Fibroblast of skin of right biceps (primary cell): ENCODE results near the gene DCDC2C.

Experiments
- DNase-seq: peaks from one replicate; pipeline ENCODE4 v3.0.0-alpha.2; 2013

Gene DCDC2C

DNA sequence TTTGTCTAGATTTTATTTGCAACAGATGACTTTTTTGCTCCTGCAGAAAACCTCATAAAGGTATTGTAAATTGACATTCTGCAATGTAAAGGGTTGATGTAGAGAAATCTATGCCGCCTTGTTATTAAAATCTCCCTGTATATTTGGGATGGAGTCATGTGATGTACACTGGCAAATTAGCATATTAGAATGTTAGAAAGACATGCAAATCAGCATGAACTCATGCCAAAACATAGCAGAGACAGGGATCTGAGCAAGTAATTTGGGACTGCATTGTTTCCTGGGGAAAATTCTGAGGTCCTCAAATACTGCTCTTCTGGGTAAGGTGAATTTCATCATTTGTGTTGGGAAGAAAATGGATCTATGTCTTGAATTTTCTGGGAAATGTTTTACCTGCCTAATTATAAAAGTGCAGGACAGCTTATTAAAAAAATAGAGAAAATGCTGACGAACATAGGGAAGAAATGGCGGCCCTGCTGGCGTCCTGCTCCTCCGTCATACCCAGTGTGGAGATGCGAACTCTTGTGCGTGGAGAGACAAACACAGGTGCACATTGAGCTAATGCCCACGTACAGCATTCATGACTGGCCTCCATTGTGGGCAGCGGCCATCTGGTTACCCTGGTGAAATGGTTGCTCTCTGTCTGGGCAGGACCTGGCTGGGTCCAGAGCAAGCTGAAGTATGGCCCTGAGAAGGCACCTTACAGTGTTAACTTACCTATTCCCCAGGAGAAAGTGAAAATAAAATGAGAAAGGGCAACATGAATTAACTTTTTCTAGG, 29.1 kb upstream of the DCDC2C start:
- DNase-seq: no peak

- no peak for DNase-seq
Measured at GRCh38 chr2:3675687-3676086, 27.7 kb upstream of the DCDC2C start.

- DNase-seq: no peak
Measured at GRCh38 chr2:3677436-3677835, 25.9 kb upstream of the DCDC2C start.

- DNase-seq: no peak
Measured at GRCh38 chr2:3678212-3678611, 25.2 kb upstream of the DCDC2C start.

GRCh38 chr2:3679180-3679579, 24.2 kb upstream of the DCDC2C start:
- DNase-seq: no peak

DNA sequence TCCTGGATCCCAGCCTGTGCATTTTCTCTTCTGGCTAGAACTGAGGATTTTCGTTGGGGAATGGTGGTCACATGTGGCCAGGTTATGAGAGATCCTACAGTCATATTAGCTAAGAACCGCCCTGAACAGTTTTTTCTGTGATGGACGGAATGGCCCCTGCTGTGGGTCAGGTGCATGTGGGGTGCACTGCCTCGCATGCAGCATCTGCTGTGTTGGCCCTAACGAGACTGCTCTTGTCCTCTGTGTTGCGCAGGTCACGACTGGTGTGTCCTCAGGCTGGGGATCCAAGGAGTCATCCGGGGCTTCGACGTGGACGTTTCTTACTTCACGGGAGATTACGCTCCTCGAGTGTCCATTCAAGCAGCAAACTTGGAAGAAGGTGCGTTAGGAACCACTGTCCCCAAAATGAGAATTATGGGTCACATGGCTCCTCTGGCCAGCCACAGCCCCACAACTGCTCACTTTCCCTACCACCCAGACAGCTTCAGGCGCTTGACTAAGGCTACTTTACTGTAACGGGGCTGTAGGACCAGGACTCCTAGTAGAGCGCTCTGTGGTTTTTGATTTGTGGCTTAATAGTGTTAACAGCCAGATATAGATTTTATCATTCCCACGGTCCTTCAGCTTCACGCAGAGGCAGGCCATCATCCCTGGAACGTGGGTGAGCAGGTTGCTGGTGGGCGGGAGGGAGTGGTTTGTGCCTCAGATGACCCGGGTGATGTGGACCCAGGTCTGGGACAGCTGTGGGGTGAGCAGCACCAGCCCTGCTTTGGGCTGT, 23.6 kb upstream of the DCDC2C start:
- DNase-seq: no peak

GRCh38 chr2:3680548-3681345, 22.6 kb upstream of the DCDC2C start:
- DNase-seq: no peak

- no peak for DNase-seq
Measured at GRCh38 chr2:3681625-3682024, 21.8 kb upstream of the DCDC2C start.

GRCh38 chr2:3682811-3683210, 20.6 kb upstream of the DCDC2C start:
- no peak for DNase-seq

DNA sequence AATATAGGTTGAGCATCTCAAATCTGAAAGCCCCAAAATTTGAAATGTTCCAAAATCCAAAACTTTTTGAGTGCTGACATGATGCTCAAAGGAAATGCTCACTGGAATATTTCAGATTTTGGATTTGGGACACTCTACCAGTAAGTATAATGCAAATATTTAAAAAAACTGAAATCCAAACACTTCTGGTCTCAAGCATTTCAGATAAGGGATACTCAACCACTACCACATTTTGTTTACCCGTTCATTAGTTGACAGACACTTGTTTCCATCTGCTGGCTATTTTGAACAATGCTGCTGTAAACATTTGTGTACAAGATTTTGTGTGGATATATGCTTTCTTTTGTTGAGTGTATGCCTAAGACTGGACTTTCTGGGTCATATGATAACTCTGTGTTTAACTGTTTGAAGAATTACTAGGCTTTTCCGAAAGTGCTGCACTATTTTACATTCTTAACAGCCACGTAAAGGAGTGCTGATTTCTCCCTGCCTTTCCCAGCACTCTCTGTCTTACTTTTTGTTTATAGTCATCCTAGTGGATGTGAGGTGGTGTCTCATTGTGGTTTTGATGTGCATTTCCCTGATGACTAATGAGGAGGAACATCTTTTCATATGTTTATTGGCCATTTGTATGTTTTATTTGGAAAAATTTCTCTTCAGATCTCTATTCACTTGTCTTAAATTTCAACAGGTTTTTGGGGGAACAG, 19.5 kb upstream of the DCDC2C start:
- no peak for DNase-seq

GRCh38 chr2:3689998-3690748, 13.2 kb upstream of the DCDC2C start:
- DNase-seq: no peak

DNA sequence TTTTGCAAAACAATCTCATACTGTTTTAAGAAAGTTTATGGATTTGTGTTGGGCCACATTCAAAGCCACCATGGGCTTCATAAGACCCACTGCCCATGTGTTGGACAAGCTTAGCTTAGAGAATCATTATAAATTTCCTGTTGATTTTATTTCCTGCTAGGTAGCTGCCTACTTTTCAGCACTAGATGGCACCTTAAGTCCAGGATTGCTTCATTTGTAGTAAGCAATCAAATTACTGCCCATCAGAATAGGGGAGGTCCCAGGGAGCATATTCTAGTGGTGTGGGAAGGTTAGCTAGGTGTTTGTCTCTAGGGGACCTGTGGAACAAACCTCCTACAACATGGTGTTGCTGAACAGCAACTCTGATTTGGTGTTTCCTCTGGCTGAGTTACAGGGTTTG, 11.0 kb upstream of the DCDC2C start:
- no peak for DNase-seq

GRCh38 chr2:3696545-3696944, 6.8 kb upstream of the DCDC2C start:
- DNase-seq: no peak

DNA sequence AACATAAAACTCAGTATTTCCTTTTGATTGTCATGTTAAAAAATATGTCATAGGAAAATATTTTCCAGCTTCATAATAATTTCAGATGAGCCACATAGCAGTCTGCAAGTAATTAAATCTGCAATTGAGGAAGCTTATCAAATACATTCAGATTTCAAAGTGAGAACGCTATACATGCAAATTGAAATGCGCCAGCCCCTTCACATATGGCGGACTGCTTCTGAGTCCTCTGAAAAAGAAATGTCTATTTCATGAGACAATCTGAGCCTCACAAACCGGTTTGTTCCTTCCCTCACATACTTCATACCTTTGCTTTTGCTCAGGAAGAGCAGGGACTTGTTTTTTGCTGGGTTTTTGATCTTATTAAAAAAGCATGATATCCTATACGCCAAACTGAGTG, 2.3 kb upstream of the DCDC2C start:
- no peak for DNase-seq

- DNase-seq: no peak
Measured at GRCh38 chr2:3703757-3704355, 481 bp downstream of the DCDC2C start.

- DNase-seq: no peak
Measured at GRCh38 chr2:3704692-3705091, 1.3 kb downstream of the DCDC2C start.

DNA sequence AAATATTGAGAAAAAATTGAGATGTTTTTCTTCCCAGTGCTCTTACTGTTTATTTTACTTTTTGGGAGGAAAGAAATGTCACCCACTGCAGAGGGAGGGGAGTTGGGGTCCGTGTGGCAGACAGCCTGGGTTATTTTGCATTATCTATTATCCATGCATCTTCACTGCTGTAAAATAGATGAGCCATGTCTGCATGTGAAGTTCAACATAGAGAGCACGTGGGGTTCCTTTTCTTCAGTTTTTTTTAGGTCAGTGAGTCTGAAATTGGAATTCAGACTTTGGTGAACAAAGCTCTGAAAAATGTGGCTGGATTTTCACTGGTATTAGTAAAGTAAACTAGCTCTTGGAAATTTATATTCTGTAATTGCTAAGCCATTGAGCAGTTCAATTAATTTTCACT, 2.4 kb downstream of the DCDC2C start:
- DNase-seq: no peak

GRCh38 chr2:3706892-3707291, 3.5 kb downstream of the DCDC2C start:
- DNase-seq: no peak

GRCh38 chr2:3708576-3708975, 5.2 kb downstream of the DCDC2C start:
- DNase-seq: no peak

DNA sequence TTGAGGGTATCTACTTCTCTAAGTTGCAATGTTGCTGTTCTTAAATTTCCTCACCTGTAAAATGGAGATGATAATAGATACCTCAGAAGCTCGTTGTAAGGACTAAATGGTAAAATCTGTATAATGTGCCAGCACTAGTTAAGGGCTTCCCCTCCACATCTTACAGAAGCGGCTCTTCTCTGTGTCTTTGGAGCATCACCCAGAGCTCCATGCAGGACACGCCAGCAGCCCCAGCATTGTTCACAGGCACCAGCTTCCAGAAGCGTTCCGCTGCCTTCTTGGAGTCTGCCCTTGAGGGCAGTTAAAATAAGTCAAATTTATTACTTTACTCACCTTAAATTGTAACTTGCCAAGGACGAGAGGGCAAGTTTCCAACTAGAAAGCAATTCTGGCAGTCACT, 5.8 kb downstream of the DCDC2C start:
- no peak for DNase-seq

DNA sequence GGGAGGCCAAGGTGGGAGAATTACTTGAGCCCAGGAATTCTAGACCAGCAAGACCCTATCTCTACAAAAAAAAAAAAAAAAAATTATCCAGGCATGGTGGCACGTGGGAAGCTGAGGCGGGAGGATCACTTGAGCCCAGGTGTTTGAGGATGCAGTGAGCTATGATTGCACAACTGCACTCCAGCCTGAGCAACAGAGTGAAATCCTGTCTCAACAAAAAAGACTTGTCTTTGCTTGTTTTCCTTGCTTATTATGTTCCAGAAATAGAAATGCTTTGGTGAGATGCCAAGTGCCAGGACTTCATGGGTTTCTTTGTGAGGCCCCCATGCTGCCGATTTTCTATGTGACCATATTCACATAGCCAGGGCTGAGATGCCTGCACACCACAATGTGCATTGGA, 9.0 kb downstream of the DCDC2C start:
- DNase-seq: no peak
